Loucy (cell line): ENCODE data around the gene CHN2.

Experiments
- CTCF ChIP-seq: fragments of 200-600 bp; sonication (generic); conservative IDR thresholded peaks from 2 replicates; pipeline ENCODE4 v1.5.1; 2014; ENCODE audit warnings: mild to moderate bottlenecking, antibody characterized with exemption, low read length
- EZH2phosphoT487 ChIP-seq: fragments of 200-600 bp; IDR thresholded peaks from 2 replicates; pipeline ENCODE4 v1.6.1; 2018; ENCODE audit warnings: antibody characterized with exemption, mild to moderate bottlenecking, moderate library complexity, borderline replicate concordance

- TF ChIP-seq CTCF (no peak), EZH2phosphoT487 (no peak)
Observed at GRCh38 chr7:29511851-29512250, 317.3 kb downstream of the CHN2 start.
